OCI-LY1 (cell line): Measurements from ENCODE around the gene CYBA.

ENCODE experiments used
- H2AFZ ChIP-seq: fragments of 200-600 bp; sonication (generic), shearing (Covaris generic); 2 replicates; pipeline ENCODE4 v1.6.0; 2014; ENCODE audit warnings: antibody characterized with exemption, mild to moderate bottlenecking, low read length
- H3F3A ChIP-seq: fragments of 200-600 bp; sonication (generic), shearing (Covaris generic); 2 replicates; pipeline ENCODE4 v1.6.0; 2014; ENCODE audit warnings: mild to moderate bottlenecking, antibody characterized with exemption, low read length, moderate library complexity; ENCODE audit not compliant: insufficient read depth
- H3K27ac ChIP-seq: fragments of 200-600 bp; sonication (generic); 2 replicates; pipeline ENCODE4 v1.5.1; 2014; ENCODE audit warnings: low read length, mixed run types, mild to moderate bottlenecking, low read depth; ENCODE audit not compliant: poor library complexity, severe bottlenecking
- H3K27me3 ChIP-seq: fragments of 200-600 bp; sonication (generic); 2 replicates; pipeline ENCODE4 v1.6.0; 2014; ENCODE audit warnings: antibody characterized with exemption, mild to moderate bottlenecking, low read length, moderate library complexity; ENCODE audit not compliant: insufficient read depth
- H3K36me3 ChIP-seq: fragments of 200-600 bp; sonication (generic); 2 replicates; pipeline ENCODE4 v1.6.1; 2014; ENCODE audit warnings: mild to moderate bottlenecking, antibody characterized with exemption, low read length, moderate library complexity, mixed read lengths; ENCODE audit not compliant: insufficient read depth
- H3K4me1 ChIP-seq: fragments of 200-600 bp; sonication (generic); 2 replicates; pipeline ENCODE4 v1.5.1; 2014; ENCODE audit warnings: mild to moderate bottlenecking, low read length, moderate library complexity; ENCODE audit not compliant: insufficient read depth, severe bottlenecking
- H3K4me2 ChIP-seq: fragments of 200-600 bp; sonication (generic), shearing (Covaris generic); 2 replicates; pipeline ENCODE4 v1.6.1; 2014; ENCODE audit warnings: low read length
- H3K4me3 ChIP-seq: fragments of 200-600 bp; sonication (generic); 2 replicates; pipeline ENCODE4 v1.5.1; 2014; ENCODE audit warnings: low read length, low read depth, mild to moderate bottlenecking, mixed read lengths; ENCODE audit not compliant: poor library complexity, severe bottlenecking
- H3K79me2 ChIP-seq: fragments of 200-600 bp; shearing (Covaris generic); 2 replicates; pipeline ENCODE4 v1.6.1; 2016; ENCODE audit warnings: mixed run types, low read length, mixed read lengths; ENCODE audit not compliant: insufficient read depth
- H3K9ac ChIP-seq: fragments of 200-600 bp; sonication (generic), shearing (Covaris generic); 2 replicates; pipeline ENCODE4 v1.6.1; 2014; ENCODE audit warnings: mild to moderate bottlenecking, low read length, mixed read lengths
- H3K9me2 ChIP-seq: fragments of 200-600 bp; sonication (generic), shearing (Covaris generic); 2 replicates; pipeline ENCODE4 v1.6.1; 2014; ENCODE audit warnings: low read depth, mild to moderate bottlenecking, low read length, mixed read lengths
- H3K9me3 ChIP-seq: fragments of 200-600 bp; shearing (Covaris generic); 2 replicates; pipeline ENCODE4 v1.6.1; 2014; ENCODE audit warnings: low read length, mixed read lengths
- H4K20me1 ChIP-seq: fragments of 200-600 bp; sonication (generic), shearing (Covaris generic); 2 replicates; pipeline ENCODE4 v1.6.0; 2016; ENCODE audit warnings: mild to moderate bottlenecking, low read length; ENCODE audit not compliant: insufficient read depth
- EZH2 ChIP-seq: fragments of 200-600 bp; sonication (generic), shearing (Covaris generic); IDR thresholded peaks from 2 replicates; pipeline ENCODE4 v1.8.0; 2017; ENCODE audit warnings: borderline replicate concordance, mixed run types, mild to moderate bottlenecking, antibody characterized with exemption, low read length, moderate library complexity, mixed read lengths
- TF ChIP-seq, protein P1 (sequence below): fragments of 200-600 bp; sonication (generic), shearing (Covaris generic); IDR thresholded peaks from 2 replicates; pipeline ENCODE4 v1.5.1; 2017; ENCODE audit warnings: mild to moderate bottlenecking, antibody characterized with exemption, low read length, moderate library complexity, mixed read lengths

Gene CYBA

DNA sequence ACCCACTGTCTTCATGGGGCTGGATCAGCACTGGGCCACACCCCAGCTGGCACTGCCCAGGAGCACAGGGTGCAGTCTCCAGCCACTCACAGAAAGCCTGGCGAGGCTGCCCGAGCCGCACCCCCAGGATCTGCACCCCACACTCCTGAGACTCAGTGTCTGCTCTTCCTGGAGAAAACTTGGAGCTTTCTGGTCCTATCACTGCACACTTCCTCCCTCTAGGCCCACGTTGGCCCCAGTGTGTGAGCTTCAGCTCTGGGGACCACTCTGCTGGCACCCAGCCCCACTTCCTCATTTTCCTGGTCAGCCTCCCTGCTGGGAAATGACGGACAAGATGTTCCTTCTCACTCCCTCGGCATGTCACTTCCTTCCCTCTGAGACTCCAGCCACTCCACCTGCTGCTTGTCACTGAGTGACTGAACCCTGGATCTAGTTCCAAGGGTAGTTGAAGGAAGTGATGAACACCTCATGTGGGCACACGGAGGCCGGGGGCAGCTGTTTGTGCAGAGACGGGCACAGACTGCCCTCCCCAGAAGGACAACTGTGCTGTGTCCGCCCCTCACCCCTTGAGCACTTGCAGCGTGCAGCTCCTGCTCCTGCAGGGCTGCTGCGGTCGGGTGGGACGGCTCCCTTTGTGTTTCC is 51.6 kb downstream of the CYBA start:
- TF ChIP-seq EZH2 = no peak
- TF ChIP-seq, protein P1, sequence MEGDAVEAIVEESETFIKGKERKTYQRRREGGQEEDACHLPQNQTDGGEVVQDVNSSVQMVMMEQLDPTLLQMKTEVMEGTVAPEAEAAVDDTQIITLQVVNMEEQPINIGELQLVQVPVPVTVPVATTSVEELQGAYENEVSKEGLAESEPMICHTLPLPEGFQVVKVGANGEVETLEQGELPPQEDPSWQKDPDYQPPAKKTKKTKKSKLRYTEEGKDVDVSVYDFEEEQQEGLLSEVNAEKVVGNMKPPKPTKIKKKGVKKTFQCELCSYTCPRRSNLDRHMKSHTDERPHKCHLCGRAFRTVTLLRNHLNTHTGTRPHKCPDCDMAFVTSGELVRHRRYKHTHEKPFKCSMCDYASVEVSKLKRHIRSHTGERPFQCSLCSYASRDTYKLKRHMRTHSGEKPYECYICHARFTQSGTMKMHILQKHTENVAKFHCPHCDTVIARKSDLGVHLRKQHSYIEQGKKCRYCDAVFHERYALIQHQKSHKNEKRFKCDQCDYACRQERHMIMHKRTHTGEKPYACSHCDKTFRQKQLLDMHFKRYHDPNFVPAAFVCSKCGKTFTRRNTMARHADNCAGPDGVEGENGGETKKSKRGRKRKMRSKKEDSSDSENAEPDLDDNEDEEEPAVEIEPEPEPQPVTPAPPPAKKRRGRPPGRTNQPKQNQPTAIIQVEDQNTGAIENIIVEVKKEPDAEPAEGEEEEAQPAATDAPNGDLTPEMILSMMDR = no peak
- Histone ChIP-seq H3K4me2 (no peak overlapping the region), H3K79me2 (0 out of 2 replicates have a peak, but pooled peaks cover 3% of the 10 kb centered on the region), H3K9me2 (no peaks in the 10 kb centered on the region), H3K27me3 (no peaks in the 10 kb centered on the region), H3K9ac (no peak overlapping the region), H4K20me1 (no peaks in the 10 kb centered on the region), H3K9me3 (no peaks in the 10 kb centered on the region), H3K36me3 (peaks cover 70% of the 10 kb centered on the region), H3F3A (no peaks in the 10 kb centered on the region), H3K27ac (no peak overlapping the region), H3K4me1 (no peaks in the 10 kb centered on the region), H2AFZ (no peak overlapping the region), H3K4me3 (no peak overlapping the region)

GRCh38 chr16:88597856-88598491 is 52.9 kb downstream of the CYBA start:
- no peaks in the 10 kb centered on the region for H3K9me2 ChIP-seq
- H3K9ac ChIP-seq = no peak overlapping the region
- H3F3A ChIP-seq = no peaks in the 10 kb centered on the region
- H2AFZ ChIP-seq = no peak overlapping the region
- H3K9me3 ChIP-seq = no peaks in the 10 kb centered on the region
- TF ChIP-seq, protein P1 = no peak
- TF ChIP-seq EZH2 = no peak
- H3K4me2 ChIP-seq = no peak overlapping the region
- 0 out of 2 replicates have a peak, but pooled peaks cover 6% of the 10 kb centered on the region for H3K79me2 ChIP-seq
- H3K27me3 ChIP-seq = no peaks in the 10 kb centered on the region
- H3K4me1 ChIP-seq = no peaks in the 10 kb centered on the region
- no peak overlapping the region for H3K4me3 ChIP-seq
- no peak overlapping the region for H3K27ac ChIP-seq
- H4K20me1 ChIP-seq = no peaks in the 10 kb centered on the region
- peaks cover 79% of the 10 kb centered on the region for H3K36me3 ChIP-seq

DNA sequence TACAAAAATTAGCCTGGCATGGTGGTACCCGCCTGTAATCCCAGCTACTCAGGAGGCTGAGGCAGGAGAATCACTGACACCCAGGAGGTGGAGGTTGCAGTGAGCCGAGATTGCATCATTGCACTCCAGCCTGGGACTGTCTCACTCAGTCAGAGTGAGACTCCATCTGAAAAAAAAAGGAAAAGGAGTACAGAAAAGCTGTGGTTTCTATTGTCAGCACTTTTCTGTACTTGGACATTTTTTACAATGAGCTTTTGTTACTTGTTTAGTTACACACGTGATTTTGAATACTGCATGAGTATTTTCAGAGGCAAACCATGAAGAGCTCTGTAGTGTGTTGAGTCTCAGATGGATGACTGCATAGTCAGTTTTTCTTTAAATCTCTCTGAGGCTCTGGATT is 54.4 kb downstream of the CYBA start:
- H3K9me3 ChIP-seq = no peaks in the 10 kb centered on the region
- TF ChIP-seq, protein P1 = no peak
- no peak for TF ChIP-seq EZH2
- no peak overlapping the region for H3K27ac ChIP-seq
- H3K4me1 ChIP-seq = no peaks in the 10 kb centered on the region
- no peaks in the 10 kb centered on the region for H3K9me2 ChIP-seq
- H3K9ac ChIP-seq = no peak overlapping the region
- H3K79me2 ChIP-seq = 0 out of 2 replicates have a peak, but pooled peaks cover 6% of the 10 kb centered on the region
- H4K20me1 ChIP-seq = no peaks in the 10 kb centered on the region
- peaks cover 73% of the 10 kb centered on the region for H3K36me3 ChIP-seq
- H2AFZ ChIP-seq = no peak overlapping the region
- no peaks in the 10 kb centered on the region for H3K27me3 ChIP-seq
- no peak overlapping the region for H3K4me3 ChIP-seq
- H3F3A ChIP-seq = no peaks in the 10 kb centered on the region
- no peak overlapping the region for H3K4me2 ChIP-seq
